Chondrocyte (in vitro differentiated cells): Measurements from ENCODE around the gene CFAP44. TPM values are rescaled to one million over a fixed set of nuclear protein-coding genes. Genes with fewer than 3 reads are reported as not detected.

Experiments used
- DNase-seq: peaks from one replicate; pipeline ENCODE4 v3.0.0; 2021; ENCODE audit warnings: mixed read lengths, low spot score
- H3K27ac Mint-ChIP-seq: one replicate; pipeline ENCODE4 v1.8.0; 2021; ENCODE audit warnings: mild to moderate bottlenecking, moderate library complexity, mixed read lengths; ENCODE audit not compliant: unreplicated experiment
- H3K27me3 Mint-ChIP-seq: 2 replicates; pipeline ENCODE4 v1.8.0; 2021; ENCODE audit warnings: low read depth, mixed read lengths
- H3K36me3 Mint-ChIP-seq: 2 replicates; pipeline ENCODE4 v1.8.0; 2021; ENCODE audit warnings: low read depth, mixed read lengths
- H3K4me1 Mint-ChIP-seq: 2 replicates; pipeline ENCODE4 v1.8.0; 2021; ENCODE audit warnings: low read depth, mild to moderate bottlenecking, mixed read lengths
- H3K4me3 Mint-ChIP-seq: one replicate; pipeline ENCODE4 v1.8.0; 2021; ENCODE audit warnings: mild to moderate bottlenecking, moderate library complexity, mixed read lengths; ENCODE audit not compliant: unreplicated experiment
- H3K9me3 Mint-ChIP-seq: 2 replicates; pipeline ENCODE4 v1.8.0; 2021; ENCODE audit warnings: low read depth, mixed read lengths
- CTCF ChIP-seq: fragments of 200-600 bp; sonication (generic); IDR thresholded peaks from 2 replicates; pipeline ENCODE4 v1.5.0; 2021; ENCODE audit warnings: antibody characterized with exemption, mild to moderate bottlenecking, moderate library complexity
- microRNA-seq: library from miRNA; unstranded; fragments of <30 nt; microRNA quantifications from one replicate; pipeline ENCODE4 v1.2.0, GENCODE V29; 2020; ENCODE audit warnings: borderline number of aligned reads
- total RNA-seq: library from RNA; stranded (reverse); gene quantifications from 3 replicates; pipeline ENCODE4 v1.2.1, GENCODE V29; 2021

The CFAP44 gene
- total RNA-seq, 1 donor from 2014 or later = 3.5 TPM

DNA sequence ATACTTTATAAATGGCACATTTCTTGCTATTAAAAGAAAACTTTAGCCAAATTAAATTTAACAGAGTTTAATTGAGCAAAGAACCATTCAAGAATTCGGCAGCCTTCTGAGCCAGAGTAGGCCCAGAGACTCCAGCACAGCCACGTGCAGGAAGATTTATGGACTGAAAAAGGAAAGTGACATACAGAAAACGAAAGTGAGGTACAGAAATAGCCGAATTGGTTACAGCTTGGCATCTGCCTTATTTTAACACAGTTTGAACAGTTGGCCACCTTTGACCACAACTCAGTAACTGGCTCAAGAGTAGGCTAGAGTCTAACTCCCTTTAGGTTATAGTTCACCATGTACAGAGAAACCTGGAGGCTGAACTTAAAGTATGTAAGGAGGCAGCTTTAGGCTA lies 17.6 kb downstream of the CFAP44 start:
- Mint-ChIP-seq H3K4me3 (no peak overlapping the region), H3K27me3 (no peaks in the 10 kb centered on the region), H3K4me1 (peaks cover 7% of the 10 kb centered on the region), H3K9me3 (peaks cover 9% of the 10 kb centered on the region), H3K27ac (no peak overlapping the region), H3K36me3 (peaks cover 24% of the 10 kb centered on the region)
- no peak for DNase-seq
- TF ChIP-seq CTCF = no peak

DNA sequence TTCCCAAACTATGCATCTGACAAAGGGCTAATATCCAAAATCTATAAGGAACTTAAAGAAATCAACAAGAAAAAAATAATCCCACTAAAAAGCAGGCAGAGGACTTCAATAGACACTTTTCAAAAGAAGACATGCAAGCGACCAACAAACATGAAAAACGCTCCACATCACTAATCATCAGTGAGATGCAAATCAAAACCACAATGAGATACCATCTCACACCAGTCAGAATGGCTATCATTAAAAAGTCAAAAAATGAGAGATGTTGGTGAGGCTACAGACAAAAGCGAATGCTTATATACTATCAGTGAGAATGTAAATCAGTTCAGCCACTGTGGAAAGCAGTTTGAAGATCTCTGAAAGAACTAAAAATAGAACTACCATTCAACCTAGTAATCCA lies 20.2 kb downstream of the CFAP44 start:
- no peak overlapping the region for H3K27ac Mint-ChIP-seq
- TF ChIP-seq CTCF = no peak
- H3K4me3 Mint-ChIP-seq = no peak overlapping the region
- peaks cover 7% of the 10 kb centered on the region for H3K9me3 Mint-ChIP-seq
- H3K36me3 Mint-ChIP-seq = peaks cover 16% of the 10 kb centered on the region
- no peaks in the 10 kb centered on the region for H3K27me3 Mint-ChIP-seq
- no peaks in the 10 kb centered on the region for H3K4me1 Mint-ChIP-seq
- DNase-seq = no peak

- peaks cover 8% of the 10 kb centered on the region for H3K4me1 Mint-ChIP-seq
- H3K9me3 Mint-ChIP-seq = peaks cover 35% of the 10 kb centered on the region
- peaks cover 24% of the 10 kb centered on the region for H3K36me3 Mint-ChIP-seq
These were observed 31.6 kb downstream of the CFAP44 start for GRCh38 chr3:113409676-113410075.

GRCh38 chr3:113405180-113405579 lies 36.1 kb downstream of the CFAP44 start:
- no peak overlapping the region for H3K27ac Mint-ChIP-seq
- DNase-seq = no peak
- TF ChIP-seq CTCF = no peak

More at GRCh38 chr3:113409676-113410075, 31.6 kb downstream of the CFAP44 start:
- Mint-ChIP-seq H3K27ac (no peak overlapping the region), H3K4me3 (no peak overlapping the region), H3K27me3 (no peaks in the 10 kb centered on the region)
- no peak for DNase-seq
- TF ChIP-seq CTCF = no peak

DNA sequence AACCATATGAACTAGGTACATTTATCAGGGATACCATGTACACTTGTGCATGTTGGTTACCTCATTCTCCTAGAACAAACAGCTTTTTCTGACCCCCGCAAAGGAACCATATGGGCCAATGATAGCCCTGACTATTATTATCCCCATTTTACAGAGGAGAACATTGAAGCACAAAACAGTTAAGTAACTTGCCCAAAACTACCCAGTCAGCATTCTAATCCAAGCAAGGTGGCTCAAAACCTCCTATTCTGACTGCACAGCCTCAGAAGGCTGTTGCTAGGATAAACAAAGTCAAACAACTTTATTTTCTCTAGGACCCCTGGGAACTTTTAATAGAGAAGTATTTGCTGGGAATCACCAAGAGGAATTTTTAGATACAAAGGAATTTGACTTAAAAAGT lies 36.7 kb downstream of the CFAP44 start:
- Mint-ChIP-seq H3K27ac (peak overlapping the region; percentile 1), H3K4me1 (peaks cover 8% of the 10 kb centered on the region)

More at GRCh38 chr3:113405180-113405579, 36.1 kb downstream of the CFAP44 start:
- H3K27me3 Mint-ChIP-seq = no peaks in the 10 kb centered on the region
- H3K9me3 Mint-ChIP-seq = peaks cover 3% of the 10 kb centered on the region
- no peak overlapping the region for H3K4me3 Mint-ChIP-seq
- peaks cover 5% of the 10 kb centered on the region for H3K36me3 Mint-ChIP-seq
- H3K4me1 Mint-ChIP-seq = peaks cover 8% of the 10 kb centered on the region

More for the DNA sequence above, 36.7 kb downstream of the CFAP44 start:
- Mint-ChIP-seq H3K9me3 (peaks cover 3% of the 10 kb centered on the region), H3K36me3 (peaks cover 7% of the 10 kb centered on the region), H3K4me3 (no peak overlapping the region), H3K27me3 (no peaks in the 10 kb centered on the region)
- DNase-seq = no peak
- no peak for TF ChIP-seq CTCF

Small RNAs within 50 kb of the gene (microRNA-seq; reads per million reads assigned to microRNA genes)
- not detected for gene MIR8076

Other genes starting within 250 kb of the CFAP44 start
- 7.3 to 11.3 TPM (median 8.6 TPM) in 3 replicates for gene BOC, start 229.9 kb downstream of the CFAP44 start, total RNA-seq
- 8.8 to 19.5 TPM (median 9.3 TPM) in 3 replicates for gene SPICE1, start 73.7 kb upstream of the CFAP44 start, total RNA-seq
- not detected in 3 replicates for gene SIDT1, start 91.1 kb upstream of the CFAP44 start, total RNA-seq